HG02610 (cell line): ENCODE results near the gene PKM.
A peak's percentile ranks its signal among the peaks of the same experiment; 100 is the strongest.

Source experiments
- ATAC-seq: cut with Tn5 transposase; IDR thresholded peaks from one replicate; pipeline ENCODE4 v1.9.1; 2021; ENCODE audit warnings: mild to moderate bottlenecking, moderate library complexity; ENCODE audit not compliant: unreplicated experiment

PKM gene

DNA sequence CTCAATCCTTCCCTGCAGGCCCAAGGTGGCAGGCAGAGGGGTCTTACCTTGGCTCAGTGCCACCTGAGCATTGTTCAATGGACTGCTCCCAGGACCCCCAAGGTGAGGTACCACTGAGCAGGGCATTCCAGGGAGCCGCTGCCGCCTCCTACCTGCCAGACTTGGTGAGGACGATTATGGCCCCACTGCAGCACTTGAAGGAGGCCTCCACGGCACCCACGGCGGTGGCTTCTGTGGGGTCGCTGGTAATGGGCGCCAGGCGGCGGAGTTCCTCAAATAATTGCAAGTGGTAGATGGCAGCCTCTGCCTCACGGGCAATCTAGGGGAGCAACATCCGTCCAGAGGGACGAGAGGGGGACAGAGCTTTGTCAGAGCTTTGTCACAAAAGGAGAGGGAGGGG, 28.7 kb downstream of the PKM start:
- ATAC-seq, result no peak

- ATAC-seq, result no peak
Measured at GRCh38 chr15:72201391-72201921, 29.5 kb downstream of the PKM start.

GRCh38 chr15:72200395-72201237, 30.4 kb downstream of the PKM start:
- ATAC-seq, result no peak

- no peak for ATAC-seq
Measured at GRCh38 chr15:72199721-72200212, 31.2 kb downstream of the PKM start.

DNA sequence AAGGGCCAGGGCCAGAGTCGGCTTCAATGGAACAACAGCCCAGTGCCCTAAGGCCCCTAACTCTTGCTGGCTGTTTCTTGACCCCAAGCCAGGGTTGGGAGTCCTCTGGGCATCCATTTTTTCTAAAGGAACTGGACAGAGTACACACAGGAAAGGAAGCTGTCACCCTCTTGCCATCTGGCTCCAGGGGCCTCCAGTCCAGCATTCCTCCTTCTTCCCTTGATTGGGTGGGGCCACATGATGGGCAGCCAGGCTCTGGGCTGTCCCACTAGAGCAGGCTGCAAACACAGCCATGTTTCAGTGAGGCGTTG, 31.8 kb downstream of the PKM start:
- no peak for ATAC-seq

- no peak for ATAC-seq
Measured at GRCh38 chr15:72198356-72199204, 32.4 kb downstream of the PKM start.

DNA sequence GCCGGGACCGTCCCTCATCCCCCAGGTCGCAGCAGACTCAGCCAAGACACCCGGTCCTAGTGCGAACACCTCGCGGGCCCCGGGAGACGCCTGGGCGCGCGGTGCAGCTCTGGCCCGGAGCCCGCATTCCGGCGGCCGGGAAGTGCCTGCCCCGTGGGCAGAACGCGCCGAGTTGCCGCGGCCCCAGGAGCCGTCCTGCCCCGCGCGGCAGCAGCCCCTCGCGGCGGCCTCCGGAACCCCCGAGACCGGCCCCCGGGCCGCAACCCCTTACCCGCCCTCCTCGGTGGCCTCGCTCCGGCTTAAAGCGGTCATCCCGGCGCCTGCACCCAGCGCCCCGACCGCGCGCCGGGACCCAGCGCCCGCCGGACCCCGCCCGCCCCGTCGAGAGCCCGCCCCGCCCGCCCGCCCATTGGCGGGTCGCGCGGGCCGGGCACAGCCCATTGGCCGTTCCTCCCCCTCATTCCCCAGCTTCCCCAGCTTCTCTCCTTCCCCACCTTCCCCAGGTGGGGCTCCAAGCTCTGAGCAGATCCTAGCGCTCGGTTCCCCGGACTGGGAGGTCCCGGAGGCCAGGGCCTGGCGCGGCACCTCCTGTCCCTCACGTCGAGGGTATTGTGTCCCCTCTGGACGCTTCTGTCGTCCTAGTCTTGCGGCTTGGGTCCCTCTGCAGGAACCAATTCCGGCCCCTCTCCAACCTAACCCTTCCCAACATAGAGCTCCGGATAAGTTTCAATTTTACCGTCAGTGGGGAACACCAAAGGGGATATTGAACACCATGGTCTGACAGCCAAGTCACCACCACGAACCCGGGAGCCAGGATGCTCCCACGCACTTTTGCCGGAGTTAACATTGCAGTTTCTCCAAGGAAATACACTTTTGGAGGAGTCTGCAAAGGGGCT, 33.3 kb downstream of the PKM start, which contains the start of gene GRAMD2A:
GRAMD2A (minus strand) TSS at position 328 of the 896 bp plus-strand sequence.
- peak; percentile 33 for ATAC-seq

- peak; percentile 16 for ATAC-seq
Measured at GRCh38 chr15:72197041-72197459, 33.9 kb downstream of the PKM start.

GRCh38 chr15:72196409-72197040, 34.5 kb downstream of the PKM start:
- ATAC-seq, result no peak

- no peak for ATAC-seq
Measured at GRCh38 chr15:72195101-72195511, 35.9 kb downstream of the PKM start.

GRCh38 chr15:72193836-72194396, 37.1 kb downstream of the PKM start:
- no peak for ATAC-seq

- ATAC-seq, result no peak
Measured at GRCh38 chr15:72192416-72192815, 38.6 kb downstream of the PKM start.

GRCh38 chr15:72189250-72189902, 41.6 kb downstream of the PKM start:
- ATAC-seq, result no peak

- ATAC-seq, result no peak
Measured at GRCh38 chr15:72184165-72184811, 46.7 kb downstream of the PKM start.

GRCh38 chr15:72183781-72184164, 47.2 kb downstream of the PKM start:
- no peak for ATAC-seq

GRCh38 chr15:72182673-72183072, 48.3 kb downstream of the PKM start:
- ATAC-seq, result no peak

DNA sequence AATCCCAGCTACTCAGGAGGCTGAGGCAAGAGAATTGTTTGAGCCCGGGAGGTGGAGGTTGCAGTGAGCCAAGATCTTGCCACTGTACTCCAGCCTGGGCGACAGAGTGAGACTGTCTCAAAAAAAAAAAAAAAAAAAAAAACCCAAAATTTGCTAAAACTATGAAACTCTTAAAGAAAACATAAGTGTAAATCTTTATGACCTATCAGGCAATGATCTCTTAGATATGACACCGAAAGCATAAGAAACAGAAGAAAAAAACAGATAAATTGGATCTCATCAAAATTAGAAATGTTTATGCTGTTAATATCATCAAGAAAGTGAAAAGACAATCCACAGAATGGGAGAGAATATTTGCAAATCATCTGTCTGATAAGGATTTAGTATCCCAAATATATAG, 48.7 kb downstream of the PKM start:
- no peak for ATAC-seq

DNA sequence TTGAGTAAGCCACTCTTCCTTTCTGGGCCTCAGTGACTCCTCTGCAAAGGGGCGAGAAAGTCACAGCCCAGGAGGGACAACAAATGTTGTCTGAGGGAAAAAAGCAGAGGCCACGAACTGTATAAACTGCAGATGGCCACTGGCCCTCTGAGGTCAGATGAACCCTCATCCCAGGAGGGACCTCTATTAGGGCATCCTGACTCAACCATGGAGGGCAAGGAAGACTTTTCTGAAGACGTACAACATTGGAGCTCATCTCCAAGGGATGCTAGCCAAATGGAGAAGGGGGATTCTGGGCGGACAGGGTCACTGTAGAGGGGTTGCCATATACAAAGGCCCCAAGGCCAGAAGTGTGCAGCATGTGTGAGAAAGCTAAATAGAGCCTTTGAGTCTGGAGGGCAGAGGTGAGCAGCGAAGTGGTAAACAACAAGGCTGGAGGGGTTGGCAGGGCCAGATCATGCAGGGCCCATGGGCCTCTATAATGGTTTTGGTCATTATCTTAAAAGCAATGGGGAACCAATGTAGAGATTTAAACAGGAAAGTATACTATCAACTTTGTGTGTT, 50.1 kb downstream of the PKM start:
- ATAC-seq, result no peak
